Stimulated activated naive CD8-positive, alpha-beta T cell treated with anti-CD3 and anti-CD28 coated beads, Interleukin-15, Interleukin-2, amounts not matched to agents 100 ng/mL and 50 ng/mL, for 24 hours (primary cell): ENCODE results near the gene CDH10.

Source experiments
- H3K27ac Mint-ChIP-seq: one replicate; pipeline ENCODE4 v1.8.0; 2021; ENCODE audit warnings: mild to moderate bottlenecking, mixed read lengths
- H3K27me3 Mint-ChIP-seq: one replicate; pipeline ENCODE4 v1.8.0; 2021; ENCODE audit warnings: mixed read lengths
- H3K36me3 Mint-ChIP-seq: one replicate; pipeline ENCODE4 v1.8.0; 2021; ENCODE audit warnings: low read depth, mixed read lengths
- H3K4me1 Mint-ChIP-seq: one replicate; pipeline ENCODE4 v1.8.0; 2021; ENCODE audit warnings: low read depth, mixed read lengths
- H3K4me3 Mint-ChIP-seq: one replicate; pipeline ENCODE4 v1.8.0; 2021; ENCODE audit warnings: mild to moderate bottlenecking, mixed read lengths
- H3K9me3 Mint-ChIP-seq: one replicate; pipeline ENCODE4 v1.8.0; 2021; ENCODE audit warnings: mixed read lengths

Gene CDH10

DNA sequence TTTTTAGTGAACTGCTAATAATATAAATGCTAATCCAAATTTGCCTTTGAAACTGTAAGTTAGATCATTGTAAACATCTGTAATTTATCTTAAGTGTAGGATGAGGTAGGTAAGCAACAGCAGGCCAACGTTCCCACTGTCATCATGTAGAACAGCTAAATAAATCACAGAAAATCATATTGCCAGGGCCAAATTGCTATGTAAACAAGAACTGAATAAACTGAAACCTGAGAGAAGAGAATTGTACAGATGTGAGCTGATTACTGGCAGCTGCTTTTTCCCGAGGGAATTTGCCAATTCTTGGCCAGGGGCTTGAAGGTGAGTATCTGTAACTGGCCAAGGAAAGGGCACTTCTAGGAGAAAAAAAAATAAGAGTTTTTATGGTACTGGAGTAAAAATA lies 97.6 kb downstream of the CDH10 start:
- H3K4me3 Mint-ChIP-seq: no peak overlapping the region
- no peaks in the 10 kb centered on the region for H3K4me1 Mint-ChIP-seq
- no peak overlapping the region for H3K27ac Mint-ChIP-seq
- H3K27me3 Mint-ChIP-seq: no peaks in the 10 kb centered on the region
- H3K9me3 Mint-ChIP-seq: peaks cover 16% of the 10 kb centered on the region
- no peaks in the 10 kb centered on the region for H3K36me3 Mint-ChIP-seq

DNA sequence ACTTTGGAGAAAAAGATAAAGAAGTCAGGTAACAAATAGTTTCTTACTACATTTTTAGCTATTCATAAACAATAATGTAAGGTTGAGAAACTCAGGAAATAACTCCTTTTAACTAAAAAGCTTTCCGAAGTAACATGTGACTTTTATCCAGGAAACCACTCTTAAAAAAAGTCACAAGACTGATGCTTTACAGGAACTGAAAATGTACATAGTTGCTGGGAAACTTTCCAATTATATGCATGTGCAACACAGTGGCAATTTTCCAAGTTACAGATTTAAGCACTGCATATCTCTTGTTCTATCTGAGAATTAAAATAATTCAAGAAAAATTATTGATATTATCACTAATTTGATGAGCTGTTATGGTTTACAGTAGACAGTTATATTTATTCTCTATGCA lies 105.2 kb downstream of the CDH10 start:
- Mint-ChIP-seq H3K36me3 (no peaks in the 10 kb centered on the region), H3K27ac (no peak overlapping the region), H3K9me3 (peaks cover 5% of the 10 kb centered on the region), H3K4me3 (no peak overlapping the region), H3K27me3 (no peaks in the 10 kb centered on the region), H3K4me1 (no peaks in the 10 kb centered on the region)

DNA sequence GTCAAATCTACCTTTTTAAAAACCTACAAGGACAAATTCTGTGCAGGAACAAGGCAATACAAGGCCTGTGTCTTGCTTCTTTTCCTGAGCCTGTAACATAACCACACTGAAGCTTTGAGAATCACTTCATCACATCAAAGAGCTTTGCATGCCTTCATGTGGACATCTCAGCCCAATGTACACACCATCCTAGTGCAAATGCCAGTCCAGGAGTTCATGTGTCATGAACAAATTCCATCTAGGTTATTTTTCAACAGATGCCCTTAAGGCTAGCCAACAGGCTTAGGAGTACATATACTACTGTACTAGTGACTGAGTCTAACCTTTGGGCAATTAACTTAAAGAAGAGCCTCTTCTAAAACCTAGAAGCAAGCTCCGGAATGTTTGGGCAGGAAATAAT lies 106.4 kb downstream of the CDH10 start:
- H3K4me3 Mint-ChIP-seq: no peak overlapping the region
- H3K36me3 Mint-ChIP-seq: no peaks in the 10 kb centered on the region
- H3K9me3 Mint-ChIP-seq: no peaks in the 10 kb centered on the region

DNA sequence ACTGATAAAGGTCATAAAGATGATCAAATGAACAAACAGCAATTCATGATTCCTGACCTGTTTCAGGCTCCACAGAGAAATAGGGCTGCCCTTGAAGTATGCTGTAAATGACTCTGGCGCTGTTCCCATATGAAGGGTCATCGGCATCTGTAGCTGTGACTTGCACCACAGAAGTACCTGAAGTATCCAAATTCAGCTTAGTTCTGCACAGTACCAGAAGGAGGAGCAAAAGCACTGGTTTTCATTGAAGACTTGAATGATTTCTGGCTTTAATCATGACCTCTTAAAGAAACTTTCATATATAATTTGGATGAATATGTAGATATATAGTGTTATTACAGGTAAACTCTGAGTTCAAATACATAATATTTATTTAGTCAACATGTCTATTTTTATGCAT lies 109.1 kb downstream of the CDH10 start:
- Mint-ChIP-seq H3K4me3 (no peak overlapping the region), H3K27ac (no peak overlapping the region), H3K4me1 (no peaks in the 10 kb centered on the region), H3K27me3 (no peaks in the 10 kb centered on the region), H3K36me3 (no peaks in the 10 kb centered on the region), H3K9me3 (peaks cover 5% of the 10 kb centered on the region)

More for the DNA sequence above, 106.4 kb downstream of the CDH10 start:
- Mint-ChIP-seq H3K27me3 (no peaks in the 10 kb centered on the region), H3K27ac (no peak overlapping the region), H3K4me1 (no peaks in the 10 kb centered on the region)

DNA sequence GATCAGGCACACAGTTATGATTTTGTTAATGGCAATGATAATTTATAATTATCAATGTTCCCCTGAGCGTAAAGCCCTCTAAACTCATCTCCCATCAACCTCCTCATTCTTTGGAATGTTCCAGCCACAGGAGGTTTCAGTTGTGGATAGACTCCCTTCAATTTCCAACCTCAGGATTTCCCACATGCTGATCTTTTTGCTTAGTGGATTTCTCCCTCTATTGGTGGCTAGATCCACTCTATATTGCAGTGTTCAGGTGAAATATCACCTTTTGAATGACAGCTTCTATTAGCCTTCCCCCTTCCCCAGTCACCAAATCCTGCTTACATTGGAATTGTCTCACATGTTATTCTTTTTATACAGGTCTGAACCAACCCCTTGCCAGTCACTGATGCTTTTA lies 113.9 kb downstream of the CDH10 start:
- Mint-ChIP-seq H3K4me3 (no peak overlapping the region), H3K27me3 (no peaks in the 10 kb centered on the region), H3K4me1 (no peaks in the 10 kb centered on the region), H3K27ac (no peak overlapping the region), H3K9me3 (peaks cover 17% of the 10 kb centered on the region), H3K36me3 (no peaks in the 10 kb centered on the region)

DNA sequence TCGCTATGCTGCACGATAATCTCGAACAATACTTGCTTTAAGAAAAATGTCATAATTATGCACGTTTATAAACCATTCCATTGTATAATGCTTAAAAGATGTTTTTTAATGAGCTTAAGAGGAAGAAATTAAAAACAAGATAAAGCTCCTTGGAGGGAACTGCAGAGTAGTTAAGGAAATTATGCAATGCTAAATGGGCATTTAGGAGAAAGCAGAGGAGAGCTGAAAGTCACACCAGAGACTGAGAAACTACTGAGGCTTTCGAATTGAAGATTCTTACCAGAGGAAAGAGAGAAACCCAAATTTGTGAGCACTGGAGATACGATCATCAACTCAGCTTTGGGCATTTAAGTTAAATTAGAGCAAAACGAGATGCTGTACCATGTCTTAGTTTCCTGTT lies 119.4 kb downstream of the CDH10 start:
- Mint-ChIP-seq H3K4me1 (no peaks in the 10 kb centered on the region), H3K27ac (no peak overlapping the region), H3K27me3 (no peaks in the 10 kb centered on the region), H3K36me3 (no peaks in the 10 kb centered on the region), H3K9me3 (peaks cover 12% of the 10 kb centered on the region), H3K4me3 (no peak overlapping the region)

DNA sequence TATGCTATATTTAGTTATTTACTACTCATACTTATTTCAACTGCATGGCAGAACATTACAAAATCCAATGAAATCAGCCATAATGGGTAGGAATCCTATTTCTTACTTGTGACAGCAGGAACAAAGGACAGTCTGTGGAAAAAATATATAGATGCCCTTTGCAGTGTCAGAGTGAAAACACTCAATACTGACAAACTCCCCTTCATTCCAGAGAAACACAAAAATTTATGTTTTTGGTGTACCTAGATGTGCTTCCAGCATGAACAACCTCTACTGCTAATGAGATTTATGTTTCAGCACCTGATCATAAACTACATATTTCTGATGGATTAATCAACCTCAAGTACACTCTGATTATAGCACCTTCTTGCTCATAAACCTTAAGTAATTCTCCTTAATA lies 132.4 kb downstream of the CDH10 start:
- H3K27me3 Mint-ChIP-seq: no peaks in the 10 kb centered on the region
- no peak overlapping the region for H3K4me3 Mint-ChIP-seq
- H3K36me3 Mint-ChIP-seq: no peaks in the 10 kb centered on the region
- H3K9me3 Mint-ChIP-seq: peaks cover 10% of the 10 kb centered on the region
- H3K27ac Mint-ChIP-seq: no peak overlapping the region
- no peaks in the 10 kb centered on the region for H3K4me1 Mint-ChIP-seq

DNA sequence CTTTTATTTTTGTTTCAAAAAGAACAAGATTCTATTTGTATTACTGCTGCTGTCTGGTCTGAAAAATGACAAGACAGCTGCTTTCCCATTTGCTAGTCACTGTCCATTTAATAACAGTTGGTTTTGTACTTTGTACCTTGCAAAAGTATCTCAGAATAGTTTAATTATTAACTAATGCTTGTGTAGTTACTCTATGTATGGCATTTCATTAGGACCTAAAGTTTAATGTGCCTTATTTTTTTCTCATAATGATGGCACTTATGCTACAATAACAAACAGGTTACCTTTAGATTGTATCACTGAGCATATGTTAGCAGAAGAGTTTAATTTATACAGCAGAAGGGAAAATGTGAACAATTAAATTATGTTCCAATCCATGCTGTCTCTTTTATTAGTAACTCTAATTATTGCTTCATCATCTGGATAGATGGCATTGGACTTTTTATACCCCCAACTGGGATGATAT lies 134.2 kb downstream of the CDH10 start:
- Mint-ChIP-seq H3K27me3 (no peaks in the 10 kb centered on the region), H3K36me3 (no peaks in the 10 kb centered on the region), H3K9me3 (peaks cover 13% of the 10 kb centered on the region), H3K4me1 (no peaks in the 10 kb centered on the region), H3K27ac (no peak overlapping the region), H3K4me3 (no peak overlapping the region)

DNA sequence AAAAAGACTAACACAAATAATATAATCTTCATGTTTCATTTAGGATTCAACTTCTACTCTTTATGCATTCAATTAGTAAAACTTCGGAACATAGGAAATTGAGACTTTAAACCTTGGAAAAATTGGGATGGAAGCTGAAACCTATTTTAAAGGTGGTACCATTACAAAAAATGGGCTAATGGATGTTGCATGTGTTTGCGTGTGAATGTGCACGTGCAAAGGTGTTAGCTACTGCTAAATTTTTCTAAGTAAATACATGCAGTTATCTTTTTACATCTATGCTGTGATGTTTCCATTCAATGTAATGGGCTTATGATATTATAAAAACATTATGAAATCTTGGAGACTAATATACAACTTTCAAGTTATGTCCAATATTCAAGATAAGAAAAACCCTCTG lies 134.8 kb downstream of the CDH10 start:
- Mint-ChIP-seq H3K36me3 (no peaks in the 10 kb centered on the region), H3K4me1 (no peaks in the 10 kb centered on the region), H3K27ac (no peak overlapping the region), H3K9me3 (peaks cover 13% of the 10 kb centered on the region), H3K4me3 (no peak overlapping the region), H3K27me3 (no peaks in the 10 kb centered on the region)

DNA sequence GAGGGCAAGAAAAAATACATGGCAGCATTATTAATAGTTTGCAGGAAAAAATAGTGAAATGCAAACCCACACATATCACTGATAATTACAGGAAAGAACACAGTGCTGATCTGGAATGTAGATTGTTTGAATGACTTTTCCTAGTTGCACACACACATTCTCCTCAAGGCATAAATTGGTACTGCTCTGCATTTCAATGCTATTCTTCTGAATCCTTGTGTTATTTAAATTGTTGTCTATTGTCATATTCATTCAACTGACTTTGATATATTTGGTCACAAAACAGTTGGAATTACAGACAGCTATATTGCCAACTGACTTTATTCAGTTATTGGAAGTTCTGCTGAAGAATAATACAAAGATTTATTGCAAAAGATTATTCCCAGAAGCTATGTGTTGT lies 139.5 kb downstream of the CDH10 start:
- H3K9me3 Mint-ChIP-seq: peaks cover 7% of the 10 kb centered on the region
- no peak overlapping the region for H3K27ac Mint-ChIP-seq
- H3K36me3 Mint-ChIP-seq: no peaks in the 10 kb centered on the region
- H3K4me3 Mint-ChIP-seq: no peak overlapping the region
- H3K4me1 Mint-ChIP-seq: no peaks in the 10 kb centered on the region
- H3K27me3 Mint-ChIP-seq: no peaks in the 10 kb centered on the region

DNA sequence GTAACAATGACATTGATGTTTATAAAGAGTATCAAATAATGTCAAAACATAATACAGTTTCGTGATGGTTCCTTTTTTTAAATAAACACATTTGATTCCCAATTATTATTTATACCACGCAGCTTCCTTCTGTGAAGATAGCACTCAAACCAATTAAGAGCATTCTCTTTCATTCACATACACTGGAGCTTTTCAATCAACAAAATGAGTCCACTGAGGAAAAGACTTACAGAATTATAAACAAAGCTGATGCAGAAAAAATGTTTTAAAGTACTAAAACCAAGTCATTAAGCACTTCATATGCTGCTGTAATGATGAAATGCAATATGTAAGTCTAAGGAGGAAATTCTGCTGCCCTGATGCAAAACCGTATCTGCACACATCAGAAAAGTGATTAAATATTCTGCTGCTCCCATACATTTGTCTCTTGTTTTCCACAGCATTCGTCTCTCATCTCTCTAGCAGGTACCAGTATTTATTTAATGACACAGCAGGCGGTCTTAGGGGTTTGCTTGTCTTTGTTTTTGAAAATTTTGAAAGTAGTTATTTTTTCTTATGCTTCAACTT lies 147.1 kb downstream of the CDH10 start:
- no peaks in the 10 kb centered on the region for H3K36me3 Mint-ChIP-seq
- H3K4me1 Mint-ChIP-seq: no peaks in the 10 kb centered on the region
- H3K27me3 Mint-ChIP-seq: no peaks in the 10 kb centered on the region
- H3K27ac Mint-ChIP-seq: no peak overlapping the region
- H3K9me3 Mint-ChIP-seq: peaks cover 12% of the 10 kb centered on the region
- no peak overlapping the region for H3K4me3 Mint-ChIP-seq

DNA sequence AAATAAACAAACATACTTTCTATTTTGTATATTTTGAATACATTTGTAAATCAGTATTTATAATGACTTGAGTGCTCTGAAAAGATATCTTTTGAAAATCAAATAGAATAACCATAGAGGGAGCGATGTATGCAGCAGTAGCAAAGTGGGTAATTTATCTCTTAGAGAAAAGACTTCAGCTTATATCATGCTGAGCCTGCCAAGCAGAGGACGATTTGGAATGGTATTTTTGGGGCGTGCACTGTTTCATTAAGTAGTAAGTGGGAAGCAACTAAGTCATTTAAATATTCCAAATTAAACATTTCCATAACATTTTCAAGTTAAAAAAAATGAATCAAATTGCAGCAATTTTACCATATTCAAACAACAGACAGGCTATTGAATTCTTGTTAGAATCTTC lies 147.6 kb downstream of the CDH10 start:
- no peaks in the 10 kb centered on the region for H3K36me3 Mint-ChIP-seq
- peaks cover 12% of the 10 kb centered on the region for H3K9me3 Mint-ChIP-seq
- H3K27ac Mint-ChIP-seq: no peak overlapping the region
- no peaks in the 10 kb centered on the region for H3K27me3 Mint-ChIP-seq
- no peaks in the 10 kb centered on the region for H3K4me1 Mint-ChIP-seq
- no peak overlapping the region for H3K4me3 Mint-ChIP-seq

DNA sequence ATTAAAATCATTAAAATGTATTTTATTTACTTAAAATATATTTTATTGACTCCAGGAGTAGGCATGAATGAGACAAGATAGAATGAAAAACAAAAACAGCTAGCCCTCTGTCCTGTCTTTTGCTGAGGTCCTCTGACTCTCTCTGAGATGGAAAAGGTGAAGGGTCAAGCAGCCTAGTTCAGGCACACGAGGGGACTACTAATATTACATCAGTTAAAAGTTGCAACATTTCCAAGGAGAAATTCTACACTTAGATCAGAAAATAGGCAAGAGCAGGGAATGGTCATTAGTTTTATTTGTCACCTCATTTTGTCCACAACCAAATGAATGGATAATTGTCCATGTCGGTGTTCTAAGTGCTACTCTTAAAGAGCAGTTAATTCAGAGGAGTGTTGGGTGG lies 148.5 kb downstream of the CDH10 start:
- Mint-ChIP-seq H3K27ac (no peak overlapping the region), H3K27me3 (no peaks in the 10 kb centered on the region), H3K9me3 (peaks cover 8% of the 10 kb centered on the region), H3K4me1 (no peaks in the 10 kb centered on the region), H3K36me3 (no peaks in the 10 kb centered on the region), H3K4me3 (no peak overlapping the region)

DNA sequence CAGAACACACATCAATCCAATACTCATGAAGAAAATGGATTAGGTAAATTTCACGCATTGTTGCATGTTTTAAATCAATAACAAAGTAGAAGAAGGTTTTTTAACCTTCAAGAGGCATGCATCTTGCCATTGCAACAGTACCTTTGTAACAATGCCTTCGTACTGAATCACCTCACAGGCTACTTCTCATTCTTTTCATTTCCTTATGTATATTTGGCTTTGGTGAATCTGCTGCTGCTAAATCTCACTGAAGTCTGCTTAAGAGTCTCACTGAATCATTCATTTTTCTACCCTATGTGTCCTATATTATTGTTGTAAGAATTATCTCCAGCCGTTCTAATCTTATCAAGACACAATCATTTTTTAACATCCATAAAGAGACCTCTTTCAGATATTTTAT lies 152.5 kb downstream of the CDH10 start:
- H3K4me1 Mint-ChIP-seq: no peaks in the 10 kb centered on the region
- no peaks in the 10 kb centered on the region for H3K27me3 Mint-ChIP-seq
- H3K9me3 Mint-ChIP-seq: no peaks in the 10 kb centered on the region
- H3K27ac Mint-ChIP-seq: no peak overlapping the region
- H3K36me3 Mint-ChIP-seq: no peaks in the 10 kb centered on the region
- H3K4me3 Mint-ChIP-seq: no peak overlapping the region

DNA sequence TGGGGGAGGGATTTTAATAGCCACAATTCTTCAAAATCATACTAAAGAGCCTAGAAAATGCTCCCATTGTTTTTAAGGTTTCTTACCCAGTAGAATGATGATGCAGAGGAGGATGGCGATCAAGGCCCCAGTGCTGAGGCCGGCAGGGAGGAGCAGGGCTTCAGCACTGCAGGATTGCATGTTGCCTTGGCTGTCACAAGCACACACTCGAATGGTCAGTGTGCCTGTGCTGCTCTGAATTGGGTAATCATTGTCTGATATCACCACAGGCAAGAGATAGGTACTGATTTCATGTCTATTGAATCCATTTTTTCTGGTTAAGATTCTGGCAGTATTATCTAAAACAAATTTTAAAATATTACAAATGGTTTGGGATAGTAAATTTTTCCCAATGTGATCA lies 153.3 kb downstream of the CDH10 start:
- Mint-ChIP-seq H3K4me3 (no peak overlapping the region), H3K9me3 (no peaks in the 10 kb centered on the region), H3K4me1 (no peaks in the 10 kb centered on the region), H3K27me3 (no peaks in the 10 kb centered on the region), H3K36me3 (no peaks in the 10 kb centered on the region), H3K27ac (no peak overlapping the region)

DNA sequence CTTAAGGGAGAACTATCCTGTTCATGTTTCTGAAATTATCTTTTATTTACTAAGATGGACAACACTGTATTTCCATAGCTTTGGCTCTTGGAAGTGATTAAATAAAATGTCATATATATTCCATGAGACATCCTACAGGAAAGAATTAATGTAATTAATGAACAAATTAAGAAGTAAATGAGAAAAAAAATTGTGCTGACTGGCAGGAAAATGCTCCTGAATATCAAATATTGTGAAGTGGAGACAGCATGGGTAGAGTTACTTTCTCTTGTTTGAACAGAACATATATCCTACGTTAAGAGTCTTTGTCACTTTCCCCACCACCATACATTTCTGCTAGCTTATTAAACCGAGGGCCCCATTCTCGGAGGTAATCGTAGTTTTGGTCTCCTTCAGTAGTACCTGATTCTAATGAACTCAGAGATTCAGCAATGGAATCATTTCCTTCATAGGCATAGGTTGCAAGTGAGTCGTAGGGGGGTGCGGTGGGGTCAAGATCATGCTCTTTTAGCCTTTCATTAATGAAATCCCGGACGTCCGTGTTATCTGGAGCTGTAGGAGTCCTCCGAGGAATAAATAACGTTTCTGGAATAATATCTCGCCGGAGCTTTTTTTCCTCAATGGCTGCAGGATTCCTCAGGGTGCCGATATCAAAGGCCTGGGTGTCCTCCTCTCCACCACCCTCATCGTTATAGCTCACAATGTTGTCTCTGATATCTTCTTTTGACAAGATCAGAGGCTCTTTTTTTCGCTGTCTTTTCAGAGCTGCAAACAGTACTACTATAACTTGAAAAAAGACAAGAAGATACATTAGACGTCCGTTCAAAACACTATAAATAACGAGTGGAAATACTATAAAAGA lies 157.2 kb downstream of the CDH10 start:
- Mint-ChIP-seq H3K27me3 (no peaks in the 10 kb centered on the region), H3K9me3 (no peaks in the 10 kb centered on the region), H3K36me3 (no peaks in the 10 kb centered on the region), H3K27ac (no peak overlapping the region), H3K4me3 (no peak overlapping the region), H3K4me1 (no peaks in the 10 kb centered on the region)
